Measurements from ENCODE around the gene NCOA7.

GRCh38 chr6:125931733-125932450, 141.1 kb downstream of the NCOA7 start:
- TF ChIP-seq CTCF (IDR thresholded peaks at IDR 0.05) (no peak), POLR2AphosphoS5 (IDR thresholded peaks at IDR 0.05; ENCODE audit: low read depth, low read length) (no peak)

All from Panc1 (cell line).